HL-60 (cell line): ENCODE results near the gene KCNMA1.

Source experiments
- CTCF ChIP-seq: IDR thresholded peaks from one replicate; pipeline ENCODE4 v1.5.1; 2011; ENCODE audit warnings: low read length, control low read depth, inconsistent platforms; ENCODE audit not compliant: insufficient read depth
- GABPA ChIP-seq: IDR thresholded peaks from 2 replicates; pipeline ENCODE4 v1.6.1; 2012; ENCODE audit warnings: low read depth
- POLR2AphosphoS5 ChIP-seq: IDR thresholded peaks from 2 replicates; pipeline ENCODE4 v1.6.1; 2012; ENCODE audit warnings: low read depth
- REST ChIP-seq: IDR thresholded peaks from 2 replicates; pipeline ENCODE4 v1.6.1; 2012; ENCODE audit warnings: low read depth; ENCODE audit not compliant: insufficient replicate concordance
- SPI1 ChIP-seq: IDR thresholded peaks from 2 replicates; pipeline ENCODE4 v1.6.1; 2012; ENCODE audit warnings: low read depth, mild to moderate bottlenecking, borderline replicate concordance

GRCh38 chr10:77461636-77462296 lies 175.8 kb downstream of the KCNMA1 start:
- TF ChIP-seq CTCF (no peak), POLR2AphosphoS5 (no peak), GABPA (no peak), REST (no peak), SPI1 (no peak)
